GM12878 (cell line): ENCODE results near the gene NSL1. TPM values are rescaled to one million over a fixed set of nuclear protein-coding genes. Genes with fewer than 3 reads are reported as not detected.

ENCODE experiments used
- ATAC-seq: fragments of 200-7000 bp; cut with Tn5 transposase; 3 replicates; pipeline ENCODE4 v1.9.1; 2020; ENCODE audit warnings: mild to moderate bottlenecking, moderate library complexity
- BruUV-seq: library from RNA; stranded (reverse); fragments of 400-500 nt; replicated peaks from 2 replicates; lab custom pipeline; 2021; lab: Mats Ljungman, UMichigan
- CTCF ChIA-PET: fragments of 300-600 bp; sonication (Branson Sonifier 250); formaldehyde crosslinking; extraction: SDS; loops from one replicate; lab custom pipeline; 2021; ENCODE audit warnings: inconsistent platforms; lab: Yijun Ruan, JAX
- POLR2A ChIA-PET: fragments of 350-600 bp; formaldehyde crosslinking; extraction: SDS; loops from one replicate; lab custom pipeline; 2021; ENCODE audit warnings: inconsistent platforms; lab: Charles Lee
- RAD21 ChIA-PET: fragments of 300-600 bp; sonication (Branson Sonifier 250); formaldehyde crosslinking; loops from one replicate; lab custom pipeline; 2023; ENCODE audit warnings: antibody characterized with exemption; ENCODE audit not compliant: unreplicated experiment; lab: Charles Lee
- SMC1A ChIA-PET: fragments of 300-600 bp; sonication (Branson Sonifier 250); formaldehyde crosslinking; loops from one replicate; lab custom pipeline; 2023; ENCODE audit not compliant: unreplicated experiment, uncharacterized antibody; lab: Charles Lee
- DNase-seq: peaks from one replicate; pipeline ENCODE4 v3.0.0-alpha.2; 2011; ENCODE audit warnings: low read depth, low spot score
- FAIRE-seq: peaks from 3 replicates; lab custom pipeline; 2011; peaks lifted over from hg19 to GRCh38; lab: Jason Lieb, UNC
- H2AFZ ChIP-seq: 2 replicates; pipeline ENCODE4 v1.6.0; 2011; ENCODE audit warnings: low read depth, low read length, control low read depth; ENCODE audit not compliant: control insufficient read depth
- H3K27ac ChIP-seq: 2 replicates; pipeline ENCODE4 v1.5.1; 2011; ENCODE audit warnings: control low read depth; ENCODE audit not compliant: control insufficient read depth, insufficient read depth
- H3K27me3 ChIP-seq, 2 experiments: replicated peaks in 1 of 2; 2 replicates each; pipeline versions ENCODE4 v1.6.0 to v1.6.1; 2011; ENCODE audit warnings: low read length in 1 of 2; ENCODE audit not compliant: control insufficient read depth in 2 of 2, insufficient read depth in 2 of 2
- H3K36me3 ChIP-seq, 2 experiments: 2 replicates each; pipeline ENCODE4 v1.5.1; 2011; ENCODE audit warnings: low read length in 1 of 2; ENCODE audit not compliant: control insufficient read depth in 2 of 2, insufficient read depth in 2 of 2
- H3K4me1 ChIP-seq: 2 replicates; pipeline ENCODE4 v1.6.1; 2011; ENCODE audit warnings: mild to moderate bottlenecking, low read length, moderate library complexity, mixed read lengths; ENCODE audit not compliant: control insufficient read depth, insufficient read depth
- H3K4me2 ChIP-seq: 2 replicates; pipeline ENCODE4 v1.6.0; 2011; ENCODE audit warnings: control low read depth; ENCODE audit not compliant: control insufficient read depth, insufficient read depth
- H3K4me3 ChIP-seq: fragments of 200-600 bp; sonication (generic); 2 replicates; pipeline ENCODE4 v1.5.1; 2016
- H3K79me2 ChIP-seq: 2 replicates; pipeline ENCODE4 v1.6.0; 2011; ENCODE audit warnings: low read length; ENCODE audit not compliant: control insufficient read depth, insufficient read depth
- H3K9ac ChIP-seq: 2 replicates; pipeline ENCODE4 v1.8.0; 2011; ENCODE audit warnings: low read length, control low read depth, mixed read lengths; ENCODE audit not compliant: control insufficient read depth, insufficient read depth
- H3K9me3 ChIP-seq: replicated peaks from 3 replicates; pipeline ENCODE4 v1.5.1; 2011; ENCODE audit warnings: mild to moderate bottlenecking, low read length; ENCODE audit not compliant: control insufficient read depth, insufficient read depth
- H4K20me1 ChIP-seq: 2 replicates; pipeline ENCODE4 v1.6.0; 2011; ENCODE audit not compliant: control insufficient read depth, insufficient read depth
- BMI1 ChIP-seq: fragments of 450-650 bp; IDR thresholded peaks from 2 replicates; pipeline ENCODE4 v1.6.1; 2016; ENCODE audit warnings: mild to moderate bottlenecking, moderate library complexity, borderline replicate concordance
- CHD2 ChIP-seq: IDR thresholded peaks from 2 replicates; pipeline ENCODE4 v1.6.1; 2011; ENCODE audit warnings: low read depth, low read length, improper control_type of control experiment, borderline replicate concordance
- MYC ChIP-seq: IDR thresholded peaks from 2 replicates; pipeline ENCODE4 v1.6.1; 2011; ENCODE audit warnings: mild to moderate bottlenecking, low read length, moderate library complexity, inconsistent platforms; ENCODE audit not compliant: insufficient read depth, insufficient replicate concordance, insufficient read length, severe bottlenecking
- RB1 ChIP-seq: fragments of 450-650 bp; formaldehyde crosslinking; IDR thresholded peaks from 2 replicates; pipeline ENCODE4 v1.6.1; 2017; ENCODE audit warnings: mild to moderate bottlenecking, borderline replicate concordance
- WGBS: methylation state at CpG from one replicate; pipeline ENCODE4 v1.1.6; 2016; ENCODE audit warnings: low lambda C conversion rate; ENCODE audit not compliant: insufficient replicate concordance, insufficient coverage; ENCODE audit errors: missing lambda C conversion rate; 5-methylcytosine and 5-hydroxymethylcytosine counted together
- in situ Hi-C: fragments of 300-500 bp; cut with MboI; formaldehyde crosslinking; loops from 9 replicates; pipeline ENCODE4 v1.14.3; 2018; ENCODE audit warnings: mixed read lengths
- intact Hi-C: fragments of 100-400 bp; cut with micrococcal nuclease; formaldehyde crosslinking; loops from one replicate; pipeline ENCODE4 v1.14.2; 2022; ENCODE audit not compliant: unreplicated experiment
- polyA plus RNA-seq, 11 experiments: library from polyadenylated mRNA; depleted of rRNA in 4 of 11; unstranded in 6 of 11; stranded (reverse) in 5 of 11; fragments of >200 nt; fragmentation: Nextera tagmentation in 4 of 11; fragmentation: Illumina TruSeq in 1 of 11; extraction: Ambion mirVana in 4 of 11; extraction: Trizol in 1 of 11; gene quantifications; 1 replicate in 1 of 11; 2 replicates in 10 of 11; pipeline versions ENCODE4 v1.2.1 to v1.2.3, GENCODE V29; 2011 to 2016; ENCODE audit warnings: inconsistent platforms in 2 of 11, missing spikeins in 2 of 11, low read depth in 1 of 11
- total RNA-seq, 4 experiments: library from RNA; depleted of rRNA in 3 of 4; stranded (reverse); fragments of >200 nt in 3 of 4; fragmentation: Illumina TruSeq in 1 of 4; extraction: Trizol in 1 of 4; gene quantifications; 2 replicates each; pipeline versions ENCODE4 v1.2.1 to v1.2.3, GENCODE V29; 2013 to 2021

NSL1 gene
- total and polyA plus RNA-seq, 10 of the 15 experiments (the other 5 are each of a cell fraction or from before 2014, with no cell fraction given), result 36.7 to 74.2 (median 46.4) TPM

- H3K9me3 ChIP-seq, result no peaks in the 10 kb centered on the region
- SMC1A ChIA-PET, result interaction anchor here (0.7 to 1.9 kb wide), 6 partner anchors 11 to 25 kb away, joined by 3 to 8 read pairs (median 3); no protein-coding TSS in a partner anchor
- H3K27ac ChIP-seq, result no peak overlapping the region
- no peaks in the 10 kb centered on the region for H3K36me3 ChIP-seq
- ATAC-seq (no peak), FAIRE-seq (no peak), DNase-seq (no peak)
- CTCF ChIA-PET, result interaction anchor here (1.0 to 2.2 kb wide), 3 partner anchors 9 to 157 kb away, joined by 3 to 5 read pairs (median 3); no protein-coding TSS in a partner anchor
- H3K4me1 ChIP-seq, result peaks cover 12% of the 10 kb centered on the region
- in situ Hi-C loops, result no loop called here
- RAD21 ChIA-PET, result interaction anchor here (1.5 kb wide), 1 partner anchor 23 kb away, joined by 4 read pairs; no protein-coding TSS in a partner anchor
- H3K4me2 ChIP-seq, result no peak overlapping the region
- H3K79me2 ChIP-seq, result no peaks in the 10 kb centered on the region
- intact Hi-C loops, result no loop called here
- no peaks in the 10 kb centered on the region for H4K20me1 ChIP-seq
- POLR2A ChIA-PET, result interaction anchor here (0.5 to 0.6 kb wide), 2 partner anchors 16 to 319 kb away, joined by 3 to 4 read pairs; no protein-coding TSS in a partner anchor
- no peak overlapping the region for H3K9ac ChIP-seq
- TF ChIP-seq MYC (no peak), CHD2 (no peak), RB1 (no peak), BMI1 (no peak)
- no peak overlapping the region for H2AFZ ChIP-seq
- WGBS, result 86% methylated on average over 5 of the region's 5 CpGs
- H3K27me3 ChIP-seq, result no peaks in the 10 kb centered on the region
- no peak overlapping the region for H3K4me3 ChIP-seq
- BruUV-seq, result no TSS peak
Observed at GRCh38 chr1:212838145-212838544, 46.6 kb upstream of the NSL1 start.
